Stimulated activated CD4-positive, alpha-beta T cell treated with anti-CD3 and anti-CD28 coated beads, TNF-alpha, amount 100 ng/mL, for 48 hours (primary cell): ENCODE results near the gene MCC.

ENCODE experiments used
- DNase-seq, 3 donors: peaks; one replicate each; pipeline ENCODE4 v3.0.0-alpha.2; 2020; ENCODE audit warnings: low read depth in 3 of 3

The MCC gene

GRCh38 chr5:112995764-112996618 is 492.3 kb downstream of the MCC start:
- DNase-seq, result peak; percentile 43 to 60 (median 54)

- DNase-seq, result no peak
Observed at GRCh38 chr5:112986224-112986623, 502.0 kb downstream of the MCC start.

- DNase-seq, result no peak
Observed at GRCh38 chr5:112983363-112983762, 504.9 kb downstream of the MCC start.

GRCh38 chr5:112979723-112980122 is 508.5 kb downstream of the MCC start:
- DNase-seq, result no peak

- no peak for DNase-seq
Observed at GRCh38 chr5:112978836-112979235, 509.4 kb downstream of the MCC start.

GRCh38 chr5:112977440-112977861 is 510.8 kb downstream of the MCC start:
- no peak for DNase-seq

GRCh38 chr5:112976432-112977309 is 511.6 kb downstream of the MCC start, which contains the start of gene DCP2:
TSS of gene DCP2 (plus strand) at chr5:112976798. CDS start at chr5:112976934, 136 bp downstream.
- peak; percentile 84 to 92 (median 86) for DNase-seq

GRCh38 chr5:112975721-112976431 is 512.4 kb downstream of the MCC start:
- no peak for DNase-seq

GRCh38 chr5:112974901-112975300 is 513.4 kb downstream of the MCC start:
- no peak for DNase-seq

- DNase-seq, result no peak
Observed at GRCh38 chr5:112973904-112974303, 514.3 kb downstream of the MCC start.

GRCh38 chr5:112973036-112973435 is 515.2 kb downstream of the MCC start:
- no peak for DNase-seq
